DND-41 (cell line): ENCODE measurements around the gene NDOR1.
"Not testable (repeated sequence)": the region's sequence is repeated elsewhere in the genome, so short reads cannot be mapped to it uniquely, and the experiment has no call there.

Experiments used
- ATAC-seq: fragments of 200-7000 bp; cut with Tn5 transposase; 3 replicates; pipeline ENCODE4 v1.9.1; 2021; ENCODE audit warnings: low read depth; ENCODE audit not compliant: insufficient read depth
- DNase-seq: peaks from one replicate; pipeline ENCODE4 v3.0.0-alpha.2; 2020
- H2AFZ ChIP-seq: 2 replicates; pipeline ENCODE4 v1.6.0; 2012; ENCODE audit warnings: low read depth, low read length
- H3K27ac ChIP-seq: 2 replicates; pipeline ENCODE4 v1.5.1; 2012; ENCODE audit warnings: low read length, inconsistent platforms
- H3K27me3 ChIP-seq: fragments of 200-600 bp; sonication (generic); 2 replicates; pipeline ENCODE4 v1.6.0; 2012; ENCODE audit warnings: low read length, mild to moderate bottlenecking, inconsistent platforms; ENCODE audit not compliant: insufficient read depth, poor library complexity
- H3K36me3 ChIP-seq: 2 replicates; pipeline ENCODE4 v1.5.1; 2012; ENCODE audit warnings: low read length, inconsistent platforms; ENCODE audit not compliant: insufficient read depth
- H3K4me1 ChIP-seq: 2 replicates; pipeline ENCODE4 v1.5.1; 2012; ENCODE audit warnings: mild to moderate bottlenecking, low read length; ENCODE audit not compliant: insufficient read depth
- H3K4me2 ChIP-seq: 2 replicates; pipeline ENCODE4 v1.6.0; 2012; ENCODE audit warnings: mild to moderate bottlenecking, moderate library complexity, low read length, inconsistent platforms; ENCODE audit not compliant: insufficient read depth
- H3K4me3 ChIP-seq, 2 experiments: fragments of 200-600 bp in 1 of 2; shearing (Covaris generic) in 1 of 2; 2 replicates each; pipeline ENCODE4 v1.5.1; 2012 to 2016; ENCODE audit warnings: inconsistent platforms in 2 of 2, low read length in 2 of 2, mild to moderate bottlenecking in 2 of 2, low read depth in 1 of 2, moderate library complexity in 1 of 2
- H3K79me2 ChIP-seq: 2 replicates; pipeline ENCODE4 v1.6.0; 2012; ENCODE audit warnings: low read length, inconsistent platforms; ENCODE audit not compliant: insufficient read depth
- H3K9ac ChIP-seq: 2 replicates; pipeline ENCODE4 v1.6.0; 2012; ENCODE audit warnings: low read depth, mild to moderate bottlenecking, inconsistent platforms, low read length, moderate library complexity
- H3K9me3 ChIP-seq: 2 replicates; pipeline ENCODE4 v1.5.1; 2012; ENCODE audit warnings: low read length, moderate library complexity, mild to moderate bottlenecking, inconsistent platforms; ENCODE audit not compliant: insufficient read depth, severe bottlenecking
- H4K20me1 ChIP-seq: 2 replicates; pipeline ENCODE4 v1.6.0; 2012; ENCODE audit warnings: low read length; ENCODE audit not compliant: insufficient read depth
- EZH2 ChIP-seq: IDR thresholded peaks from 3 replicates; pipeline ENCODE4 v1.6.1; 2012; ENCODE audit warnings: borderline replicate concordance, low read depth, mild to moderate bottlenecking, moderate library complexity, low read length, inconsistent platforms; ENCODE audit not compliant: severe bottlenecking
- TF ChIP-seq, protein P1 (sequence below): IDR thresholded peaks from 2 replicates; pipeline ENCODE4 v1.5.1; 2012; ENCODE audit warnings: borderline replicate concordance, low read length, moderate library complexity, mild to moderate bottlenecking; ENCODE audit not compliant: poor library complexity, severe bottlenecking; ENCODE audit errors: extremely low read depth

Gene NDOR1

DNA sequence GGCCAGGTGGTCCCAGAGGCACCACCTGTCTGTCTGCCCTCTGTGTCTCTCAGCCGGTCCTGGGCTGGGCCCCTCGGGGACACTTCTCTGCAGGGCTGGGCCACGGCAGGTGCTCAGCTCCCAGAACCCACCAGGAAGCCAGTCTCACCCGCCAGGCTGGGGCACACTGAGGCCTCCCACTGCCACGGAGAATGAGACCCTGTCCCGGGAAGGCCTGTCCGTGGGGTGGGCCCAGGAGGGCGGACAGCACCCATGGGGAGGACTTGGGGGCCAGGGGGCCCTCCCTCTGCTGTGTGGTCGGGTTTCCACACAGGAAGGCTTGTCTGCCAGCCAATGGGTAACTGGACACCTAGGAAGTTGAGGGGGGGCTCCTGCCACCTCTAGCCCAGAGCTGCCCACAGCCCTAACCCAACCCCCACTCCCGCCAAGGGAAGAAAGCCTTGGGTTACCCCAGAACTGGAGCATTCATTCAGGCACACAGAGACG, 31.5 kb downstream of the NDOR1 start:
- H3K27me3 ChIP-seq = no peaks in the 10 kb centered on the region
- TF ChIP-seq, protein P1, sequence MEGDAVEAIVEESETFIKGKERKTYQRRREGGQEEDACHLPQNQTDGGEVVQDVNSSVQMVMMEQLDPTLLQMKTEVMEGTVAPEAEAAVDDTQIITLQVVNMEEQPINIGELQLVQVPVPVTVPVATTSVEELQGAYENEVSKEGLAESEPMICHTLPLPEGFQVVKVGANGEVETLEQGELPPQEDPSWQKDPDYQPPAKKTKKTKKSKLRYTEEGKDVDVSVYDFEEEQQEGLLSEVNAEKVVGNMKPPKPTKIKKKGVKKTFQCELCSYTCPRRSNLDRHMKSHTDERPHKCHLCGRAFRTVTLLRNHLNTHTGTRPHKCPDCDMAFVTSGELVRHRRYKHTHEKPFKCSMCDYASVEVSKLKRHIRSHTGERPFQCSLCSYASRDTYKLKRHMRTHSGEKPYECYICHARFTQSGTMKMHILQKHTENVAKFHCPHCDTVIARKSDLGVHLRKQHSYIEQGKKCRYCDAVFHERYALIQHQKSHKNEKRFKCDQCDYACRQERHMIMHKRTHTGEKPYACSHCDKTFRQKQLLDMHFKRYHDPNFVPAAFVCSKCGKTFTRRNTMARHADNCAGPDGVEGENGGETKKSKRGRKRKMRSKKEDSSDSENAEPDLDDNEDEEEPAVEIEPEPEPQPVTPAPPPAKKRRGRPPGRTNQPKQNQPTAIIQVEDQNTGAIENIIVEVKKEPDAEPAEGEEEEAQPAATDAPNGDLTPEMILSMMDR = no peak
- no peak for TF ChIP-seq EZH2
- no peak overlapping the region for H3K4me3 ChIP-seq
- peaks cover 5% of the 10 kb centered on the region for H3K36me3 ChIP-seq
- peaks cover 40% of the 10 kb centered on the region for H3K4me1 ChIP-seq
- peaks cover 18% of the 10 kb centered on the region for H4K20me1 ChIP-seq
- ATAC-seq = no peak
- H3K79me2 ChIP-seq = peaks cover 14% of the 10 kb centered on the region
- H2AFZ ChIP-seq = peak overlapping the region; percentile 8; the same call in 1 of the 2 replicates
- H3K4me2 ChIP-seq = peak overlapping the region; percentile 52
- no peak overlapping the region for H3K27ac ChIP-seq
- H3K9me3 ChIP-seq = no peaks in the 10 kb centered on the region
- H3K9ac ChIP-seq = peak overlapping the region; percentile 38
- no peak for DNase-seq

DNA sequence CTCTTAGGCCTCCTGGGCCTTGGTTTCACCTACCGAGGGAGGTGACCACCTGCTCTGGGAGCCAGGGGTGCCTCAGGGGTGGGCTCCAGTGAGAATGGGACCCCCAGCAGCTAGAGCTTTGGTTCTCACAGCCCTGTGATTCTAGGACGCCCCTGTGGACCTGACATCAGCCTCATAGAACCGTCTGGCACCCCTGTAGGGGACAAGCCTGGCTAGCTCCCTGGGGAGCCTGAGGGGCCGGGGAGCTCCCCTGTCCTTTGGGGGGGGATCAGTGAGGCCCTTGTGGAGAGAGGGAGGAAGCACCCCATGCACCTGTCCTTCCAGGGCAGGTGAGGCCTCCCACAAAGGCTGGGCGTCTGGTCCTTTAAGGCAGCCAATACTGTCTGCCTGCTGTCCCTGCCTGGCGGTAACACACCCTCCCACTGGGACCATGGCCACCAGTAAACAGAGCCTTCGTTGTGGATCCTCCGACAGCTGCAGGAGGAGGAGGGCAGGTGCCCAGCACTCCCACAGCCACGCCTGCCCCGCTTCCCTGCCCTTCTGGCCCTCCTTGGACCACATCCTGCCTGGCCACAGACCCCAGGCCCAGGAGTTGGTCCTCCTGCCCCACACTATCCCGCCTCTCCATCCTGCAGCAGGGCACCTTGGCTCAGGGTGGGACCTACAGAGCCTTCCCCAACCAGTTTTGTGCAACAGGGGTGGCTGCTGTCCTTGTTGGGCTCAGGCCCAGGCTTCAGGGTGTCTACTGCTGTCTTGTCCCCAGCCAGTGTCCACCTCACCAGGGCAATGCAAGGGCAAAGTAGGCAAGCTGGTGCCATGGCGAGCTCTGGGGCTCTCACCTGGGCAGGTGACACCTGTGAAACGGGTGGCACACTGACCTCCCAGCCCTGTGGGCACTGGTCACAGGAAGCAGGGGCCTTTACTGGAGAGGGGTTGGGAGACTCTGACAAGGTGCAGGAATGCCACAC, 32.5 kb downstream of the NDOR1 start:
- Histone ChIP-seq H4K20me1 (peaks cover 29% of the 10 kb centered on the region), H2AFZ (no peak overlapping the region), H3K79me2 (peaks cover 25% of the 10 kb centered on the region), H3K27me3 (no peaks in the 10 kb centered on the region), H3K9ac (no peak overlapping the region; the same call in 1 of the 2 replicates), H3K9me3 (no peaks in the 10 kb centered on the region), H3K4me2 (0 out of 2 replicates have a peak overlapping the region, but pooled peaks have one; percentile 12), H3K4me1 (peaks cover 50% of the 10 kb centered on the region), H3K4me3 (no peak overlapping the region), H3K36me3 (peaks cover 15% of the 10 kb centered on the region), H3K27ac (no peak overlapping the region)
- ATAC-seq = no peak
- DNase-seq = no peak
- TF ChIP-seq, protein P1 = no peak
- no peak for TF ChIP-seq EZH2

DNA sequence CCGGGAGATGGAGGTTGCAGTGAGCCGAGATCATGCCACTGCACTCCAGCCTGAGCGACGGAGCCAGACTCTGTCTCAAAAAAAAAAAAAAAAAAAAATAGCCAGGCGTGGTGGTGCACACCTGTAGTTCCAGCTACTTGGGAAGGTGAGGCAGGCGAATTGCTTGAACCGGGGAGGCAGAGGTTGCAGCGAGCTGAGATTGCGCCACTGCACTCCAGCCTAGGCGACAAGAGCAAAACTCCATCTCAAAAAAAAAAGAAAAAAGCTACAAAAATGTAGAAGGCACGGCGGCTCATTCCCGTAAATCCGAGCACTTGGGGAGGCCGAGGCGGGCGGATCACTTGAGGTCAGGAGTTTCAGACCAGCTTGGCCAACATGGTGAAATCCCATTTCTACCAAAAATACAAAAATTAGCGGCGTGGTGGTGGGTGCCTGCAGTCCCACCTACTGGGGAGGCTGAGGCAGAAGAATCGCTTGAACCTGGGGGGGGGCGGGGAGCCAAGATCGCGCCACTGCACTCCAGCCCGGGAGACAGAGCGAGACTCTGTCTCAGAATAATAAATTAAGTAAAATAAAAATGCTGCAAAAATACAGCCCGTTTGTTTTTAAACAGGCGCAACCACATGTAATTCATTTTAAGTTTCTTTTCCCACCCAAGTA, 34.2 kb downstream of the NDOR1 start:
- peak overlapping the region; percentile 89 for H3K27ac ChIP-seq
- not testable (repeated sequence) for H3K9me3 ChIP-seq, ATAC-seq, H3K27me3 ChIP-seq, DNase-seq
- H4K20me1 ChIP-seq = peaks cover 44% of the 10 kb centered on the region
- peaks cover 25% of the 10 kb centered on the region for H3K79me2 ChIP-seq
- peak overlapping the region; percentile 91 for H3K4me2 ChIP-seq
- H3K9ac ChIP-seq = peak overlapping the region; percentile 89
- peaks cover 25% of the 10 kb centered on the region for H3K36me3 ChIP-seq
- peak overlapping the region; percentile 68; the same call in 1 of the 2 replicates for H2AFZ ChIP-seq
- H3K4me3 ChIP-seq = peak overlapping the region; percentile 35 to 77; a peak in 3 of 4 replicates
- H3K4me1 ChIP-seq = peaks cover 55% of the 10 kb centered on the region
